ENCODE results near the gene KLHL29.
"Not testable (repeated sequence)": the region's sequence is repeated elsewhere in the genome, so short reads cannot be mapped to it uniquely, and the experiment has no call there.

KLHL29 gene

GRCh38 chr2:23703583-23704385, 318.8 kb downstream of the KLHL29 start:
- DNase-seq, result no peak

GRCh38 chr2:23705771-23706612, 321.0 kb downstream of the KLHL29 start:
- no peak for DNase-seq

- DNase-seq, result no peak
Observed at GRCh38 chr2:23706613-23707078, 321.7 kb downstream of the KLHL29 start.

- no peak for DNase-seq
Observed at GRCh38 chr2:23707096-23707495, 322.1 kb downstream of the KLHL29 start.

- no peak for DNase-seq
Observed at GRCh38 chr2:23708771-23709170, 323.8 kb downstream of the KLHL29 start.

- no peak for DNase-seq
Observed at GRCh38 chr2:23709311-23709710, 324.3 kb downstream of the KLHL29 start.

- no peak for DNase-seq
Observed at GRCh38 chr2:23711979-23712755, 327.2 kb downstream of the KLHL29 start.

GRCh38 chr2:23712756-23713151, 327.8 kb downstream of the KLHL29 start:
- no peak for DNase-seq

GRCh38 chr2:23713351-23713750, 328.4 kb downstream of the KLHL29 start:
- DNase-seq, result no peak

GRCh38 chr2:23718931-23719700, 334.1 kb downstream of the KLHL29 start:
- DNase-seq, result no peak

- DNase-seq, result no peak
Observed at GRCh38 chr2:23719716-23720115, 334.7 kb downstream of the KLHL29 start.

- DNase-seq, result no peak
Observed at GRCh38 chr2:23720705-23721453, 335.9 kb downstream of the KLHL29 start.

- DNase-seq, result no peak
Observed at GRCh38 chr2:23721454-23721826, 336.5 kb downstream of the KLHL29 start.

GRCh38 chr2:23722255-23722654, 337.3 kb downstream of the KLHL29 start:
- no peak for DNase-seq

- not testable (repeated sequence) for DNase-seq
Observed at GRCh38 chr2:23723029-23723428, 338.1 kb downstream of the KLHL29 start.

GRCh38 chr2:23734416-23734815, 349.4 kb downstream of the KLHL29 start:
- no peak for DNase-seq

- not testable (repeated sequence) for DNase-seq
Observed at GRCh38 chr2:23736783-23737182, 351.8 kb downstream of the KLHL29 start.

- no peak for DNase-seq
Observed at GRCh38 chr2:23745068-23745725, 360.2 kb downstream of the KLHL29 start.

- no peak for DNase-seq
Observed at GRCh38 chr2:23745726-23746105, 360.7 kb downstream of the KLHL29 start.

- no peak for DNase-seq
Observed at GRCh38 chr2:23746141-23746863, 361.3 kb downstream of the KLHL29 start.
